Small intestine (tissue), 7 donors: Measurements from ENCODE around the gene SLC29A1. TPM values are rescaled to one million over a fixed set of nuclear protein-coding genes. Genes with fewer than 3 reads are reported as not detected.
A peak's percentile ranks its signal among the peaks of the same experiment; 100 is the strongest.

Source experiments
- DNase-seq, 2 donors: peaks; one replicate each; pipeline versions ENCODE4 v3.0.0 to v3.0.0-alpha.2; 2013
- FAIRE-seq: peaks from 2 replicates; lab custom pipeline; 2012; peaks lifted over from hg19 to GRCh38; lab: Jason Lieb, UNC
- H3K27ac ChIP-seq, 3 donors: one replicate each; pipeline ENCODE4 v1.5.1; 2013; ENCODE audit warnings: low read length in 2 of 3, mild to moderate bottlenecking in 2 of 3, control low read depth in 1 of 3, inconsistent platforms in 1 of 3, low read depth in 1 of 3, moderate library complexity in 1 of 3
- H3K27me3 ChIP-seq, 3 donors: one replicate each; pipeline ENCODE4 v1.6.1; 2013; ENCODE audit warnings: low read length in 3 of 3, inconsistent platforms in 1 of 3; ENCODE audit not compliant: control insufficient read depth in 3 of 3, insufficient read depth in 3 of 3
- H3K36me3 ChIP-seq, 3 donors: one replicate each; pipeline ENCODE4 v1.6.1; 2013; ENCODE audit warnings: low read length in 3 of 3, inconsistent platforms in 1 of 3, low read depth in 1 of 3, mild to moderate bottlenecking in 1 of 3, moderate library complexity in 1 of 3; ENCODE audit not compliant: control insufficient read depth in 3 of 3, insufficient read depth in 2 of 3
- H3K4me1 ChIP-seq, 3 donors: one replicate each; pipeline ENCODE4 v1.6.1; 2013; ENCODE audit warnings: low read length in 2 of 3, inconsistent platforms in 1 of 3, low read depth in 1 of 3, mild to moderate bottlenecking in 1 of 3, moderate library complexity in 1 of 3; ENCODE audit not compliant: control insufficient read depth in 3 of 3, insufficient read depth in 2 of 3
- H3K4me3 ChIP-seq, 3 donors: one replicate each; pipeline ENCODE4 v1.5.1; 2013; ENCODE audit warnings: low read length in 3 of 3, control low read depth in 1 of 3, inconsistent platforms in 1 of 3, low read depth in 1 of 3, mild to moderate bottlenecking in 1 of 3, moderate library complexity in 1 of 3
- H3K9me3 ChIP-seq, 2 donors: one replicate each; pipeline ENCODE4 v1.6.1; 2013; ENCODE audit warnings: low read depth in 1 of 2, low read length in 1 of 2; ENCODE audit not compliant: control insufficient read depth in 2 of 2, insufficient read depth in 1 of 2
- WGBS, 3 donors: extraction: QIAGEN DNeasy Blood & Tissue Kit; methylation state at CpG; one replicate each; pipeline ENCODE4 v1.1.7; 2013; 5-methylcytosine and 5-hydroxymethylcytosine counted together
- polyA plus RNA-seq, 4 donors: library from polyadenylated mRNA; stranded (reverse) in 3 of 4; unstranded in 1 of 4; fragments of 200-250 nt in 3 of 4; fragments of 120-200 nt in 1 of 4; gene quantifications; one replicate each; pipeline versions ENCODE4 v1.2.1 to v1.2.3, GENCODE V29; 2013
- donor health status: healthy with polysubstance abuse.
- donor health status: control.
- donor health status: control.
- donor health status: Bipolar disorder and iron deficiency.
- donor health status: healthy.

SLC29A1 gene
- polyA plus RNA-seq, 4 donors, result 2.4 to 38.0 (median 13.6) TPM

- no peak overlapping the region for H3K4me3 ChIP-seq
- FAIRE-seq (no peak), DNase-seq (no peak)
- no peaks in the 10 kb centered on the region for H3K27me3 ChIP-seq
- H3K36me3 ChIP-seq, result peaks cover 0 to 6% (median 0%) of the 10 kb centered on the region in 3 donors
- H3K9me3 ChIP-seq, result no peaks in the 10 kb centered on the region
- WGBS, 3 donors, result 91 to 98% (median 96%) methylated on average over 7 of the region's 7 CpGs
- H3K4me1 ChIP-seq, result peaks cover 0 to 11% (median 0%) of the 10 kb centered on the region in 3 donors
- H3K27ac ChIP-seq, result no peak overlapping the region
Observed at GRCh38 chr6:44243345-44243744, 19.9 kb downstream of the SLC29A1 start.

DNA sequence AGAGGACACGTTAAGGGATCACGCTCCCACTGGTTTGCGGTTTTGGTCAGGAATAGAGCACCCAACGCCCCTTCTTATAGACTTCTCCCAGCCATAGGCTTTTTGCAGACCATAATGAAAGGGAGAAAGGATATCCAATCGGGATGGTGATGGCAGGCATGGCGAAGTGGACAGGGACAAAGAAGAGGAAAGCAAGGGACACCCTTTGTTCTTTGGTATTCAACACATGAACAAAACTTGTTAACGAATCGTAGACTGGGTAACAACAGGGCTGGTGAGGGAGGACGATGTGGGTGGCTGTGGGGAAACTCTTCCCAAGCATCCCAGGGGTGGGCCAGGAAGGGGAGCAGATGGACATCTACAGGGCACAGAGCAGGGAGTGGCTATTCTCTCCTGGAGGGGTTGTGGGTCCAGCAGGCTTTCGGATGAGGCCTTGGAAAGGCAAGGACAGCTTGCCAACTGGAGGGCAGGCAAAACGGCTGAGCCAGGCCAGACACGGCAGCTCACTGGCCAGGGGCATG is 22.1 kb downstream of the SLC29A1 start:
- H3K27ac ChIP-seq, result peak overlapping the region in 2 of 3 donors; percentile 96
- no peak for DNase-seq
- FAIRE-seq, result no peak
- H3K9me3 ChIP-seq, result no peaks in the 10 kb centered on the region
- H3K4me3 ChIP-seq, result peak overlapping the region in 2 of 3 donors; percentile 81 to 89
- peaks cover 3 to 16% (median 6%) of the 10 kb centered on the region in 3 donors for H3K36me3 ChIP-seq
- H3K27me3 ChIP-seq, result no peaks in the 10 kb centered on the region
- H3K4me1 ChIP-seq, result peaks cover 0 to 16% (median 5%) of the 10 kb centered on the region in 3 donors
- 77 to 85% (median 77%) methylated on average over 11 to 12 of the region's 12 CpGs for WGBS, 3 donors

- Histone ChIP-seq H3K27ac (peak overlapping the region; percentile 72 to 96 (median 96)), H3K27me3 (no peaks in the 10 kb centered on the region), H3K36me3 (peaks cover 8 to 16% (median 13%) of the 10 kb centered on the region in 3 donors), H3K9me3 (no peaks in the 10 kb centered on the region), H3K4me3 (peak overlapping the region; percentile 62 to 89 (median 81)), H3K4me1 (peaks cover 0 to 16% (median 5%) of the 10 kb centered on the region in 3 donors)
- FAIRE-seq, result no peak
- WGBS, 3 donors, result 1% methylated on average over 55 to 62 of the region's 62 CpGs
- DNase-seq, result peak; percentile 76 to 96
Observed at GRCh38 chr6:44245912-44246662, 22.7 kb downstream of the SLC29A1 start.

- Histone ChIP-seq H3K4me1 (peaks cover 0 to 16% (median 5%) of the 10 kb centered on the region in 3 donors), H3K27ac (peak within 1 kb of the TSS; percentile 72 to 96 (median 96)), H3K36me3 (peaks cover 8 to 23% (median 15%) of the 10 kb centered on the region in 3 donors), H3K9me3 (no peaks in the 10 kb centered on the region), H3K4me3 (peak within 1 kb of the TSS; percentile 81 to 97 (median 89)), H3K27me3 (no peaks in the 10 kb centered on the region)
- DNase-seq (peak; percentile 97 to 98), FAIRE-seq (no peak)
- WGBS, 3 donors, result 0 to 1% (median 1%) methylated on average over 34 of the region's 34 CpGs
Observed at GRCh38 chr6:44246663-44247337, 23.4 kb downstream of the SLC29A1 start, which contains the start of gene HSP90AB1. Gene HSP90AB1, plus strand, starts transcription at chr6:44247101. Its CDS starts 1,529 bp downstream, at chr6:44248630.

- FAIRE-seq, result no peak
- Histone ChIP-seq H3K4me1 (peaks cover 0 to 16% (median 5%) of the 10 kb centered on the region in 3 donors), H3K27ac (peak overlapping the region; percentile 72 to 96 (median 96)), H3K9me3 (no peaks in the 10 kb centered on the region), H3K36me3 (peaks cover 12 to 30% (median 17%) of the 10 kb centered on the region in 3 donors), H3K4me3 (peak overlapping the region; percentile 81 to 97 (median 89)), H3K27me3 (no peaks in the 10 kb centered on the region)
- 0% methylated on average over 52 of the region's 52 CpGs for WGBS, 3 donors
- peak; percentile 84 to 89 for DNase-seq
Observed at GRCh38 chr6:44247338-44248302, 24.2 kb downstream of the SLC29A1 start.

DNA sequence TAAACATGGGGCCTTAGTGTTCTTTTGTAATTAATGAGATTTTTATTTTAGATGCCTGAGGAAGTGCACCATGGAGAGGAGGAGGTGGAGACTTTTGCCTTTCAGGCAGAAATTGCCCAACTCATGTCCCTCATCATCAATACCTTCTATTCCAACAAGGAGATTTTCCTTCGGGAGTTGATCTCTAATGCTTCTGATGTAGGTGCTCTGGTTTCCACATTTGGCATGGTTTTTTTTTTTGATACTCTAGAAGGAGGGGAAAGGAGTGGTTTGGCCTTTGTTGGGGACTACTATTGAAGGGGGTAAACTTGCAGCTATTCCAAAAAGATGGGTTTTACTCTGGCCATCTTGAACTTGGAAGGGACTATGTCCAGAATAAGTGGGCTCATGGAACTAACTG is 25.2 kb downstream of the SLC29A1 start:
- Histone ChIP-seq H3K27me3 (no peaks in the 10 kb centered on the region), H3K9me3 (no peaks in the 10 kb centered on the region), H3K4me1 (peaks cover 0 to 16% (median 5%) of the 10 kb centered on the region in 3 donors), H3K4me3 (peak overlapping the region in 1 of 3 donors; percentile 89), H3K27ac (no peak overlapping the region), H3K36me3 (peaks cover 19 to 40% (median 20%) of the 10 kb centered on the region in 3 donors)
- DNase-seq (no peak), FAIRE-seq (no peak)
- 10 to 26% (median 14%) methylated on average over 1 of the region's 1 CpG for WGBS, 3 donors

DNA sequence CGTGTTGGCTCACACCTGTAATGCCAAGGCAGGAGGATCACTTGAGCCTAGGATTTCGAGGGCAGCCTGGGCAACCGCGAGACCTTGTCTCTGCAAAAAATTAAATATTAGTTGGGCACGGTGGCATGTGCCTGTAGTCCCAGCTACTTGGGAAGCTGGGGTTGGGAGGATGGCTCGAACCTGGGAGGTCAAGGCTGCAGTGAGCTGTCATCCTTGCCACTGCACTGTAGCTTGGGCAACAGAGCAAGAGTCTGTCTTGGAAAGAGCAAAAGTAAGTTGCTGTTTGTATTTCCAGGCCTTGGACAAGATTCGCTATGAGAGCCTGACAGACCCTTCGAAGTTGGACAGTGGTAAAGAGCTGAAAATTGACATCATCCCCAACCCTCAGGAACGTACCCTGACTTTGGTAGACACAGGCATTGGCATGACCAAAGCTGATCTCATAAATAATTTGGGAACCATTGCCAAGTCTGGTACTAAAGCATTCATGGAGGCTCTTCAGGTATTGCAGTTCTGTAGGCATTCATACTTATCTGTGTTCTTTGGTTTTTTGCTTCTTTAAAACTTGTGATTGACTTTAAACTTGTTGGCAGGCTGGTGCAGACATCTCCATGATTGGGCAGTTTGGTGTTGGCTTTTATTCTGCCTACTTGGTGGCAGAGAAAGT is 25.8 kb downstream of the SLC29A1 start:
- no peaks in the 10 kb centered on the region for H3K27me3 ChIP-seq
- 66 to 73% (median 68%) methylated on average over 9 of the region's 9 CpGs for WGBS, 3 donors
- H3K4me3 ChIP-seq, result no peak overlapping the region
- peaks cover 0 to 16% (median 5%) of the 10 kb centered on the region in 3 donors for H3K4me1 ChIP-seq
- no peak for DNase-seq
- peaks cover 19 to 43% (median 20%) of the 10 kb centered on the region in 3 donors for H3K36me3 ChIP-seq
- no peak for FAIRE-seq
- no peaks in the 10 kb centered on the region for H3K9me3 ChIP-seq
- no peak overlapping the region for H3K27ac ChIP-seq
